Smooth muscle cell (in vitro differentiated cells): ENCODE data around the gene ITFG1. TPM values are rescaled to one million over a fixed set of nuclear protein-coding genes. Genes with fewer than 3 reads are reported as not detected.

ENCODE experiments used
- DNase-seq: peaks from one replicate; lab custom pipeline; 2025; ENCODE audit not compliant: unreplicated experiment; lab: John Stamatoyannopoulos, UW
- H2AFZ ChIP-seq: fragments of 200-600 bp; sonication (generic); 2 replicates; pipeline ENCODE4 v1.6.0; 2016; ENCODE audit warnings: antibody characterized with exemption, low read depth, mild to moderate bottlenecking
- H3F3A ChIP-seq: fragments of 200-600 bp; sonication (generic); 2 replicates; pipeline ENCODE4 v1.6.0; 2017; ENCODE audit warnings: antibody characterized with exemption, low read depth
- H3K27ac ChIP-seq: fragments of 200-600 bp; sonication (generic); 2 replicates; pipeline ENCODE4 v1.5.1; 2016; ENCODE audit warnings: low read depth, mild to moderate bottlenecking
- H3K27me3 ChIP-seq: fragments of 200-600 bp; sonication (generic); 2 replicates; pipeline ENCODE4 v1.6.1; 2016; ENCODE audit warnings: low read depth, mild to moderate bottlenecking
- H3K36me3 ChIP-seq: fragments of 200-600 bp; sonication (generic); 2 replicates; pipeline ENCODE4 v1.5.1; 2016; ENCODE audit warnings: low read depth
- H3K4me1 ChIP-seq: fragments of 200-600 bp; sonication (generic); 2 replicates; pipeline ENCODE4 v1.5.1; 2016; ENCODE audit warnings: low read depth
- H3K4me2 ChIP-seq: fragments of 200-600 bp; sonication (generic); 2 replicates; pipeline ENCODE4 v1.6.0; 2016; ENCODE audit warnings: mild to moderate bottlenecking
- H3K4me3 ChIP-seq: fragments of 200-600 bp; sonication (generic); 2 replicates; pipeline ENCODE4 v1.5.1; 2016; ENCODE audit warnings: mild to moderate bottlenecking
- H3K79me2 ChIP-seq: fragments of 200-600 bp; sonication (generic); 2 replicates; pipeline ENCODE4 v1.6.0; 2016; ENCODE audit warnings: low read depth, mild to moderate bottlenecking
- H3K9ac ChIP-seq: fragments of 200-600 bp; sonication (generic); 2 replicates; pipeline ENCODE4 v1.6.0; 2016; ENCODE audit warnings: low read depth
- H3K9me3 ChIP-seq: fragments of 200-600 bp; sonication (generic); replicated peaks from 2 replicates; pipeline ENCODE4 v1.5.1; 2016; ENCODE audit warnings: low read depth
- H4K20me1 ChIP-seq: fragments of 200-600 bp; sonication (generic); 2 replicates; pipeline ENCODE4 v1.6.0; 2016; ENCODE audit warnings: low read depth
- WGBS: methylation state at CpG from one replicate; pipeline ENCODE4 v1.1.7; 2016; ENCODE audit warnings: low lambda C conversion rate; 5-methylcytosine and 5-hydroxymethylcytosine counted together
- polyA plus RNA-seq: library from polyadenylated mRNA; unstranded; fragments of >200 nt; fragmentation: Nextera tagmentation; extraction: Ambion mirVana; gene quantifications from 2 replicates; pipeline ENCODE4 v1.2.1, GENCODE V29; 2016
- total RNA-seq: library from RNA; depleted of rRNA; stranded (reverse); fragments of >200 nt; gene quantifications from 2 replicates; pipeline ENCODE4 v1.2.3, GENCODE V29; 2014
- TF ChIP-seq, protein P1 (sequence below): fragments of 200-600 bp; sonication (generic); IDR thresholded peaks from 2 replicates; pipeline ENCODE4 v1.5.1; 2017; ENCODE audit warnings: borderline replicate concordance, mild to moderate bottlenecking, antibody characterized with exemption; ENCODE audit not compliant: insufficient read depth, poor library complexity, severe bottlenecking

Gene ITFG1
- total and polyA plus RNA-seq, 2 experiments from 2014 or later = 75.2 to 100 TPM

GRCh38 chr16:47467501-47467900 is 6.6 kb upstream of the ITFG1 start:
- H3F3A ChIP-seq = no peaks in the 10 kb centered on the region
- no peak overlapping the region for H3K9ac ChIP-seq
- TF ChIP-seq, protein P1, sequence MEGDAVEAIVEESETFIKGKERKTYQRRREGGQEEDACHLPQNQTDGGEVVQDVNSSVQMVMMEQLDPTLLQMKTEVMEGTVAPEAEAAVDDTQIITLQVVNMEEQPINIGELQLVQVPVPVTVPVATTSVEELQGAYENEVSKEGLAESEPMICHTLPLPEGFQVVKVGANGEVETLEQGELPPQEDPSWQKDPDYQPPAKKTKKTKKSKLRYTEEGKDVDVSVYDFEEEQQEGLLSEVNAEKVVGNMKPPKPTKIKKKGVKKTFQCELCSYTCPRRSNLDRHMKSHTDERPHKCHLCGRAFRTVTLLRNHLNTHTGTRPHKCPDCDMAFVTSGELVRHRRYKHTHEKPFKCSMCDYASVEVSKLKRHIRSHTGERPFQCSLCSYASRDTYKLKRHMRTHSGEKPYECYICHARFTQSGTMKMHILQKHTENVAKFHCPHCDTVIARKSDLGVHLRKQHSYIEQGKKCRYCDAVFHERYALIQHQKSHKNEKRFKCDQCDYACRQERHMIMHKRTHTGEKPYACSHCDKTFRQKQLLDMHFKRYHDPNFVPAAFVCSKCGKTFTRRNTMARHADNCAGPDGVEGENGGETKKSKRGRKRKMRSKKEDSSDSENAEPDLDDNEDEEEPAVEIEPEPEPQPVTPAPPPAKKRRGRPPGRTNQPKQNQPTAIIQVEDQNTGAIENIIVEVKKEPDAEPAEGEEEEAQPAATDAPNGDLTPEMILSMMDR = no peak
- H2AFZ ChIP-seq = no peak overlapping the region
- H3K36me3 ChIP-seq = no peaks in the 10 kb centered on the region
- no peak overlapping the region for H3K4me2 ChIP-seq
- DNase-seq = no peak
- no peaks in the 10 kb centered on the region for H3K9me3 ChIP-seq
- WGBS = 91% methylated on average over 2 of the region's 2 CpGs
- H3K27me3 ChIP-seq = no peaks in the 10 kb centered on the region
- peaks cover 28% of the 10 kb centered on the region for H3K79me2 ChIP-seq
- peaks cover 7% of the 10 kb centered on the region for H4K20me1 ChIP-seq
- H3K27ac ChIP-seq = no peak overlapping the region
- peaks cover 7% of the 10 kb centered on the region for H3K4me1 ChIP-seq
- H3K4me3 ChIP-seq = no peak overlapping the region

GRCh38 chr16:47465919-47466630 is 5.2 kb upstream of the ITFG1 start:
- no peak overlapping the region for H3K4me3 ChIP-seq
- H3K9ac ChIP-seq = no peak overlapping the region
- no peak overlapping the region for H2AFZ ChIP-seq
- H3K36me3 ChIP-seq = no peaks in the 10 kb centered on the region
- H3K9me3 ChIP-seq = no peaks in the 10 kb centered on the region
- H3K4me2 ChIP-seq = no peak overlapping the region
- H3K27me3 ChIP-seq = no peaks in the 10 kb centered on the region
- peaks cover 7% of the 10 kb centered on the region for H3K4me1 ChIP-seq
- H3K79me2 ChIP-seq = peaks cover 28% of the 10 kb centered on the region
- DNase-seq = no peak
- TF ChIP-seq, protein P1 = no peak
- 99% methylated on average over 2 of the region's 2 CpGs for WGBS
- no peaks in the 10 kb centered on the region for H3F3A ChIP-seq
- no peak overlapping the region for H3K27ac ChIP-seq
- peaks cover 7% of the 10 kb centered on the region for H4K20me1 ChIP-seq

DNA sequence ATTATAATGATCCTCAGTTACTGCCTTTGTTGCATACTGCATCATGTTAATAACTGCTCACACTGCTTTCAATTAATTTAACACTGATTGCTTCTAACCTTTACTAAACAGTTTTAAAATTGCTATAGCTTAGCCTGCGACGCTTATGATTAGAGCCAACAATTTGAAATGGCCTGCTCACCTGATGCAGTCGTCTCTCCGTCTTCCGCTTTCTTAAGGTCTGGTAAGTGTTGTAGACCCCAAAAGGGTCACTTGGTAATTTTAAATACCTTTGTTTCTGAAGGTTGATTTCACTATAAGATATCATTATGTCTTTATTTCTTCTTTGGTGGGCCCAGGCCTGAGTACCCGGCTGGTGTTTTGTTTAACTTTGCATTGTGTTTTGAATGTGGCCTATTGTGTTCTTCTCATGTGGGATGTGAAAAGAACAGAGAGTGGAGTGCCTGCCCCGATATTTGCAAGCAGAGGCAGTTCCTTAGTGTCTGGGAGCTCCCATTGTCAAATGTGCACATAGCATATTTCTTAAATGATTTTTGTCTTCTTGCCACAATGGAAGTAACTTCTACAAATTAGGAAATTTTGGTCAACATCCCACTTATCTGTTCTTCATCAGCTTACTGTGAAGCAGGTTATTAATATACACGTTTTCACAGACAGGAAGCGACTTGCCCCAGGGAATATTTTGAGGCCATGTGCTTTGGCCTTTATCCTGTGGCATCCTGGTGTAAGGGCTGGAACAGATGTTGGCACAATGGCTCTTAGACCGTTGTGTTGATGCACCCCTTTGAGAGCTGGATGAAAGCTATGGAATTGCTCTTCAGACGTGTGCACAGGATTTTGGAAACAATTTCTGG is 3.1 kb upstream of the ITFG1 start:
- Histone ChIP-seq H3K9me3 (no peaks in the 10 kb centered on the region), H3K27ac (no peak overlapping the region), H3K9ac (no peak overlapping the region), H3K36me3 (no peaks in the 10 kb centered on the region), H3K4me2 (no peak overlapping the region), H2AFZ (no peak overlapping the region), H3F3A (no peaks in the 10 kb centered on the region), H3K4me3 (no peak overlapping the region), H3K4me1 (peaks cover 17% of the 10 kb centered on the region), H3K27me3 (no peaks in the 10 kb centered on the region), H3K79me2 (peaks cover 43% of the 10 kb centered on the region), H4K20me1 (peaks cover 7% of the 10 kb centered on the region)
- DNase-seq = no peak
- TF ChIP-seq, protein P1 = no peak
- 89% methylated on average over 11 of the region's 11 CpGs for WGBS
